OCI-LY3 (cell line): Measurements from ENCODE around the gene MAP2K3.
"Not testable (repeated sequence)": the region's sequence is repeated elsewhere in the genome, so short reads cannot be mapped to it uniquely, and the experiment has no call there.

Experiments used
- H2AFZ ChIP-seq: fragments of 200-600, 300-600 bp; shearing (Covaris generic); 2 replicates; pipeline ENCODE4 v1.6.0; 2014; ENCODE audit warnings: antibody characterized with exemption, low read depth, low read length
- H3K27ac ChIP-seq: fragments of 200-600, 300-600 bp; sonication (generic); 2 replicates; pipeline ENCODE4 v1.5.1; 2014; ENCODE audit warnings: mild to moderate bottlenecking, low read length, moderate library complexity, mixed read lengths
- H3K27me3 ChIP-seq: fragments of 200-600, 300-600 bp; sonication (generic); 2 replicates; pipeline ENCODE4 v1.6.1; 2014; ENCODE audit warnings: low read depth, low read length, mixed read lengths
- H3K36me3 ChIP-seq: fragments of 200-600, 300-600 bp; sonication (generic); replicated peaks from 2 replicates; pipeline ENCODE3; 2014; ENCODE audit warnings: low read depth, low read length, mixed read lengths
- H3K4me1 ChIP-seq: fragments of 300-600, 200-600 bp; sonication (generic); 2 replicates; pipeline ENCODE4 v1.6.1; 2014; ENCODE audit warnings: low read length, mixed read lengths
- H3K4me2 ChIP-seq: fragments of 200-600, 300-600 bp; sonication (generic); 2 replicates; pipeline ENCODE4 v1.6.1; 2014; ENCODE audit warnings: low read length, mixed read lengths
- H3K4me3 ChIP-seq: fragments of 300-600, 200-600 bp; sonication (generic); 2 replicates; pipeline ENCODE4 v1.5.1; 2014; ENCODE audit warnings: antibody characterized with exemption, mild to moderate bottlenecking, low read length, moderate library complexity
- H3K79me2 ChIP-seq: fragments of 300-600, 200-600 bp; shearing (Covaris generic); 2 replicates; pipeline ENCODE4 v1.6.1; 2014; ENCODE audit warnings: mild to moderate bottlenecking, low read length, mixed read lengths
- H3K9ac ChIP-seq: fragments of 300-600, 200-600 bp; shearing (Covaris generic); 2 replicates; pipeline ENCODE4 v1.6.0; 2014; ENCODE audit warnings: mild to moderate bottlenecking, low read length, moderate library complexity
- H3K9me3 ChIP-seq: fragments of 200-600, 300-600 bp; shearing (Covaris generic); 2 replicates; pipeline ENCODE4 v1.6.1; 2014; ENCODE audit warnings: low read length, mixed read lengths; ENCODE audit not compliant: insufficient read depth
- H4K20me1 ChIP-seq: fragments of 200-600, 300-600 bp; sonication (generic); 2 replicates; pipeline ENCODE4 v1.6.1; 2016; ENCODE audit warnings: low read length, mixed read lengths; ENCODE audit not compliant: insufficient read depth
- CTCF ChIP-seq: fragments of 200-600, 300-600 bp; sonication (generic); IDR thresholded peaks from 2 replicates; pipeline ENCODE4 v1.5.1; 2014; ENCODE audit warnings: antibody characterized with exemption, low read length, low read depth
- EZH2phosphoT487 ChIP-seq: fragments of 200-600 bp; shearing (Covaris generic); IDR thresholded peaks from 2 replicates; pipeline ENCODE4 v1.6.1; 2018; ENCODE audit warnings: antibody characterized with exemption, mixed run types, low read depth

MAP2K3 gene

GRCh38 chr17:21323257-21324111 is 39.0 kb downstream of the MAP2K3 start:
- not testable (repeated sequence) for H3K4me1 ChIP-seq, H3K27ac ChIP-seq, H3K9me3 ChIP-seq, H3K9ac ChIP-seq, H4K20me1 ChIP-seq, H3K4me2 ChIP-seq, H3K79me2 ChIP-seq, H3K36me3 ChIP-seq, H3K27me3 ChIP-seq, H2AFZ ChIP-seq, H3K4me3 ChIP-seq

GRCh38 chr17:21324741-21325140 is 40.2 kb downstream of the MAP2K3 start:
- not testable (repeated sequence) for H3K4me3 ChIP-seq, H3K27ac ChIP-seq, H3K79me2 ChIP-seq, H3K9ac ChIP-seq, H3K4me1 ChIP-seq, H4K20me1 ChIP-seq, H3K9me3 ChIP-seq, H2AFZ ChIP-seq, H3K27me3 ChIP-seq, H3K36me3 ChIP-seq, H3K4me2 ChIP-seq

- not testable (repeated sequence) for H2AFZ ChIP-seq, H3K9me3 ChIP-seq, H3K27ac ChIP-seq, H3K4me3 ChIP-seq, H3K4me2 ChIP-seq, H3K27me3 ChIP-seq, H3K9ac ChIP-seq, H3K79me2 ChIP-seq, H3K4me1 ChIP-seq, H3K36me3 ChIP-seq, H4K20me1 ChIP-seq
Observed at GRCh38 chr17:21327921-21328320, 43.4 kb downstream of the MAP2K3 start.

GRCh38 chr17:21328778-21329177 is 44.3 kb downstream of the MAP2K3 start:
- H3K36me3 ChIP-seq, H3K4me1 ChIP-seq, H3K9me3 ChIP-seq, H3K79me2 ChIP-seq, H4K20me1 ChIP-seq, H3K4me3 ChIP-seq, H2AFZ ChIP-seq, H3K4me2 ChIP-seq, H3K27ac ChIP-seq, H3K27me3 ChIP-seq, H3K9ac ChIP-seq: not testable (repeated sequence)

GRCh38 chr17:21330436-21331160 is 46.1 kb downstream of the MAP2K3 start:
- Histone ChIP-seq H3K9ac (no peak overlapping the region), H3K9me3 (no peaks in the 10 kb centered on the region), H3K36me3 (no peaks in the 10 kb centered on the region), H3K79me2 (no peaks in the 10 kb centered on the region), H3K4me1 (no peaks in the 10 kb centered on the region), H4K20me1 (no peaks in the 10 kb centered on the region), H3K4me2 (no peak overlapping the region), H3K27ac (no peak overlapping the region), H3K27me3 (no peaks in the 10 kb centered on the region), H2AFZ (no peak overlapping the region), H3K4me3 (no peak overlapping the region)
- TF ChIP-seq EZH2phosphoT487 (no peak), CTCF (no peak)

GRCh38 chr17:21336541-21337294 is 52.2 kb downstream of the MAP2K3 start:
- H3K9ac ChIP-seq, H3K27ac ChIP-seq, H3K36me3 ChIP-seq, H3K79me2 ChIP-seq, H4K20me1 ChIP-seq, H3K27me3 ChIP-seq, H3K4me2 ChIP-seq, H3K4me3 ChIP-seq, H3K9me3 ChIP-seq, H2AFZ ChIP-seq, H3K4me1 ChIP-seq: not testable (repeated sequence)

GRCh38 chr17:21337981-21338625 is 53.6 kb downstream of the MAP2K3 start:
- H3K4me1 ChIP-seq, H3K79me2 ChIP-seq, H4K20me1 ChIP-seq, H2AFZ ChIP-seq, H3K27me3 ChIP-seq, H3K9ac ChIP-seq, H3K36me3 ChIP-seq, H3K27ac ChIP-seq, H3K4me2 ChIP-seq, H3K9me3 ChIP-seq, H3K4me3 ChIP-seq: not testable (repeated sequence)
